HG03159 (cell line): ENCODE measurements around the gene SORBS1.

Experiments
- ATAC-seq: cut with Tn5 transposase; IDR thresholded peaks from one replicate; pipeline ENCODE4 v1.9.1; 2021; ENCODE audit warnings: mild to moderate bottlenecking, moderate library complexity; ENCODE audit not compliant: unreplicated experiment

Gene SORBS1

DNA sequence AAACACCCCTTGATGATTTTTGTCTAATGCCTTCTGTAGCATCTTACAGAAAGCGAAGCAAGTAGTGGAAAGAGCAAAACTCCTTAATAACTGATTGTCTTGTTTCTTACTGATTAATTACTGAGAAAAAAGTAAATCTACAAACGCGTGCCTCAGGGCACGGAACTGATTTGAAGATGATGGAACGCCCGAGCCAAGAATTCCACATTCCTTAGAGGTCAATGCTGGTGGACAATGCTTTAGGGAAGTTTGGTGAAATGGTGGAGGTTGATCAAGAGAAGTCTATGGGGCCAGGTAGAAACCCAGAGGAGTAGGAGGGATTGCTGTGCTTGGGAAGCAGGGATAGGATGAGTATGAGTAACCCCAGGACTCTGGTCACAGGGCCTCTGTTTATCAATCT, 5.0 kb upstream of the SORBS1 start:
- ATAC-seq: no peak

DNA sequence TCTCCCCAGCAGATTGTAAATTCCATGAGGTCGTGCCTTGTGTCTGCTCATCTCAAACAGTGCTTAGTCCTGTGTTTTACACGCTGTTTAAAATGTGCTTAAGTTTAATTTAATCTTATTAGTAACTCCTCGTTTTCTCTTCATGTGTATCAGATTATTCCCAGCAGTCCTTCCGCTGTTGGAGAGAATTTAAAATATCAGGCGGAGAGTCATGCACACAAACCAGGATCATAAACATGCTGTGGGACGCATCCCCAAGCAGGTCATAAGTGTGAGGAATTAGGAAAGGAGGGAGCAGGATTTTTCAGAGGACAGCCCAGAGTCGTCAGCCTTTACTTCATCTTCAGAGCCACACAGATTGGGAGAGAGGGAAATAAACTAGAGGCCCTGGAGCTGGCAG, 4.2 kb upstream of the SORBS1 start:
- ATAC-seq: no peak

DNA sequence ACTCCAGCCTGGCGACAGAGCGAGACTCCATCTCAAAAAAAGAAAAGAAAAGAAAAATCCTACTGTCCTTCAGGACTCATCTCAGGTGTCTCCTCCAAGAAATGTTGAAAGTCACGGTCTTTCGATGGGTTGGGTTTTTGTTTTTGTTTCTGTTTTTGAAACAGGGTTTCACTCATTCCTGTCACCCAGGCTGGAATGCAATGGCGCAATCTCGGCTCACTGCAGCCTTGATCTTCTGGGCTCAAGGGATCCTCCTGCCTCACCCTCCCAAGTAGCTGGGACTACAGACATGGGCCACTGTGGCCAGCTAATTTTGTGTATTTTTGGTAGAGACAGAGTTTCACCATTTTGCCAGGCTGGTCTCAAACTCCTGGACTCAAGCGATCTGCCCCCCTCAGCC, 3.1 kb upstream of the SORBS1 start:
- no peak for ATAC-seq

DNA sequence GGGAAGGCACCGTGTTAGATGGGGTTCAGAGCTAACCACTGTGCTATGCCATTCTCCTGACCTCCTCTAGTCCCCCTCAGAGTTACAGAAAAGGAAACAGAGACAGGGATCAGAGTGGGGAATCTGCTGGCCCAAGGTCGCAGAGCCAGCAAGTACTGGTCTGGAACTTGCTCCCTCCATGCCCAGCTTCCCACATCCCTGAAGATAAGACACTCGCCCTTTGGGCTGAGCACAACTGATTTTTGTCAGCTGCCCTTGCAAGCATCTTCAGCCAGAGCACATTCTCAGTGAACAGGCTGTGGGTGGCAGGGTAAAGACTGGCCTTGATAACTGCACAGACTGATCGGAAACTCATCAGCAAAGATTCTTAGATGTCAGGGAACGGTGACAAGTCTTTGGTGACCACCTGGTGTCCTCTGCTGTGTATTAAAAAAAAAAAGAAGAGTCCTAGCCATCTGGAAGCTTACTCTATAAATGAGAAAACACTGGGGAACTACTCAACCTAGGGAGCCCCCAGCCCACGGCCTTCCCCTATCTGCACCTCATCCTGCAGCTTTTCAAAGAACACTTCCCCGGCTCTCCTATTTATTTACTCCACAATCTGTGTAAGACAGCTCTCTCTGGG, 1.3 kb upstream of the SORBS1 start:
- ATAC-seq: no peak

DNA sequence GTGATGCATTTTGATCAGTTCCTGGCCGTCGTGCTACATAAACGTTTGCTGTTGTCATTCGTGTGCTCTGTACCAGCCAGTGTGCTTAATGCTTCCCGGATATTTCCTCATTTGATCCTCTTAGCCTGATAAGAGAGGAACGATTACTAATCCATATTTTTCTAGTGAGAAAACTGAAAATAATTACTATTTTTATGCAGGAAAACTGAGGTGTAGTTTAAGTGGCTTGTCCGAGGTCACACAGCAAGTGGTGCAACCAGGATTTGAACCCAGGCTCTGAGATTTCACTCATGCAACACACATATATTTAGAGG, 650 bp upstream of the SORBS1 start:
- ATAC-seq: no peak

DNA sequence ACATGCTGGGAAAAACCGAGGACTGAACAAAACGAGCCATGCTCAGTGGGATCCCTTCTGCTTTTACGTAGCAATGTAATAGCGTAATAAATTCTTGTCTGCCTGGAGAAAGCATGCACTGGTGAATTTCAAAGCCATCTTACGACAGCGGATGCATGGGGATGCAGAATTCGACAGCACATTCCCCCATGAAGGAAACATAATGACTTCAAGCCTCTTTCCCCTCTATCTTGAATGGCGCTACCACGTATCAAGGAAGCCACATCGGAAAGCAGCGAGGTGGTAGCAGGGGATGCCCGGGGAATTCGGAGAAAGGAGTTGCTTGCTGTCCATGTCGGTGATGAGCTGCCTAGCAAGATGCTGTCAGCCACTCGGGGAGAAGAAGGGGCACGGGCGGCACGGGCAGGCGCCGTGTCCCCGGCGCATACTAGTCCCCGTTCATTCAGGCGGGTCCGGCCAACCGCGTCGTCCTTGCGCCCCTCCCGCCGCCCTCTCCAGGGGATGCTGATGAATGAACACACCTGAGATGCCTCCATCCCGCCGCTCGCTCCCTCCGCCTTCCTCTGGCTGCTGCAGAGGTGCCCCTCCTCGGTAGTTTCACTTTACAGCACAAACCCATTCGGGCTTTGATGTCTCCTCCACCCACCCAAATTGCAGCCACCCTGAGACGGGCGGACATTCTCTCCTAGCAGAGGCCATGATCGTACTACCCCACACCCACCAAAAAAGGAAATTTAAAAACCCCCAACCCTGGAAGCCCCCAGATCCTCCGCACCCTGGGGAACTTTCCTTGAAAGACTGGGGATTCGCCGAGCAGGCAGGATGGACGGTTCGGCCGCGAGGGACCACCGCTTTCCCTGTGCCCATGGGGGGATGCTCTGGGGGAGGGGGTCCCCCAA, 644 bp downstream of the SORBS1 start:
- no peak for ATAC-seq

DNA sequence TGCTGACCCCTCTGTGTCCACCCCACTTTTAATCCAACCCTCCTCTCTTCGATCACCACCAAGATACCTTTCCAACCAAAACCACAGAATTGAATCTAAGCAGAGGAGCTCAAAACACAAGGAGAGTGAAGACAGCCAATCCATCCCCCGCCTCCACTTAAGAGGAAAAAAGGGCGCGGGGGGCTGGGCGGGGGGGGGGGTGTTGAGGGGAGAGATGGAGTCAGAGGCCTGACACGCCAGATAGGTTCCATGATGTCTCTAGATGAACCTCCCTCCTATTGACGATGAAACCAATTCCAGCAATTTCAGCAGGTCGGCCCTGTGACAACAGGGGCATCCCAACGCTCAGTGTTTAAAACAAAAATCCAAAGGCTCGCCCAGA, 1.3 kb downstream of the SORBS1 start:
- ATAC-seq: no peak

DNA sequence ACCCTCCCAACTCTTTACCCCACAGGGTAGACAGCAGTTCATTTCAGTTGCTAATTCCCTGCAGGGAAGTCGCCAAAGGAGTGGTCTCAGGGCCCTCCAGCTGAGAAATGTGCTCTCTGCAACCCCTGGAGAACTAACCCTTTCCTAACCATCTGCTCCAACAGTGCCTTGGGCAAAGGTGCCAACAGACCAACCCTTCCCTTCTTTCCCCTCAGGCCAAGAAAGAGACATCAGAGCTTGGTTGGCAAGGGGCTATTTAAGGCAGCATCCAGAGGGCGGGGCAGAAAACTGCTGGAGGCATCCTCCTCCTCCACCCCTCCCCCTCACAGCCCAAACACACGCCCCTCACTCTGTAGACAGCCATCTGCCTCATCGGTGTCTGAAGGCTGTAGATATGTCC, 1.7 kb downstream of the SORBS1 start:
- ATAC-seq: no peak

DNA sequence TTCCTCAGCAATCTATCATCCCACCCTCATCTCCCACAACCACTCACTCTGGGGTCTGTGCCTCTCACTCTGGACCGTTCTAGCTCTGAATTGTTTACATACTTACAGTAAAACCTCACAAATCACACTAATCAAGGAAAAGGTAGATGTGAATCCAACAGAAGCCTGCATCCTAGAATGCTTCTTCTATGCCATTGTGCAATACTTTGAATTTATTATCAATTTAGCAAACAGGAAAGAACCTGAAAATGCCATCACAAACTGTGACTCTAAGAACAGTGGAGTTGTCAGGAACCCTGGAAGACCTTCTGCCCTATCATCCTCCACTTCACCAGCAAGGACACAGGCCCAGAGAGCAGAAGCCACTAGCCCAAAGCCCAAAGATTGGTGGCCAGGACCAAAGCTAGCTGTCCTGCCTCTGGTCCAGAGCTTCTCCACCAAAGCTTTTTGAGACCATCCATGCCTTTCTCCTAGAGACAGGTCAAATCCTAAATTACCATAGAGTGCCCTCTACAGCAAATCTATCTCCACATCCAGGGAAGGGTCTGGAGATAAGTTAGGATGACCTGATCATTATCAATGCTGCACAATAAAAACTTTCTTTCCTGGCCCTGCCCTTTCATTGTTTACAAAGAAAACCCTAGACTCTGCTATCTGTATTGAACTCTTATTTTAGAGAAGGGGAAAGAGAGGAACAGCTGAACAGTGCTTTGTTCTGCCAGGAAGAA, 2.4 kb downstream of the SORBS1 start:
- no peak for ATAC-seq

DNA sequence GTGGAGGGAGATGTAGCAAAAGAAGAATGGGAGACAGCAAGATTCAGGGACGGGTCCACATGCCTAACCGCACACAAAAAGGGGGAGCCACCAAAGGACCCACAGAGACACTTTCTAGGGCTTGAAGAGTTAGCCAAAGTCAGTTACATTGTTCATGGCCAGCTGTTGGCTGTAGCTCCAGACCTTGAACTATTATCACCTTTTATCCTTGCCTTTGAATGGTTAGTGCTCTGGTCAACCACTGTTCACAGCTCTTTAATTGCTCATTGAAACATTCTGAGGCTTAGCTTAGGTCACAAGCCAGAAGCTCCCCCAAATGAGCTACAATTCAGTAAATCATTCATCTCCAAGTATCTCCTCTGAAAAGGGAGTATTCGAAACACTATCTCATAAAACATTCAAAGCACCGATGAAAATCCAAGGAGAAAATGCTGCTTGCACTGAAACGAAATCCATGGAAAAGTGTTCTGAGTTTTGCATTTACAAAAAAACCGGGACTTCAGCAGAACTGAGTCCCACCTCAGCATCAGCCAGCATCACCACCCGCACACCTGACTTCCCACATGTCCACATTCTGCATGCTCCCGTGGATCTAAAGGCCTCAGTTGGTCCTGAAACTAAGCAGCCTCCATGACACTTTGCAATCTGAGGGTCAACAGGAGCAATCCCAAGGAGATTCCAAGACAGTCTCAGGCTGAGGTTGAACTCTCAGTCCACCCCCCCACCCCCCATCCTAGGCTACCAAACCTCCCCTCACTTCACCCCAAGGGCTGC, 4.0 kb downstream of the SORBS1 start:
- no peak for ATAC-seq

DNA sequence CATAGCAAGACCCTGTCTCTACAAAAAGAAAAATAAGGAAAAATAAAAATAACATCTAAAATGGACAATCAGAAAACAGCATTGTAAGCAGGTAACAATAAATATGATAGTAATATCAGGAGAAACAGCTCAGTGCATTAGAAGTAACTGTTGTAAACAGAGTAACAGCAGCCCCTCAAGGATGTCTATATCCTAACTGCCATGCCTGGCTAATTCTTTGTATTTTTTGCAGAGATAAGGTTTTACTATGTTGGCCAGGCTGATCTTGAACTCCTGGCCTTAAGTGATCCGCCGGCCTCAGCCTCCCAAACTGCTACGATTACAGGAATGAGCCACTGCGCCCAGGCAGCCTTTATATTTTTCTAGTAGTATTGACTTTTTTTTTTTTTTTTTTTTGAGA, 7.5 kb downstream of the SORBS1 start:
- ATAC-seq: no peak

DNA sequence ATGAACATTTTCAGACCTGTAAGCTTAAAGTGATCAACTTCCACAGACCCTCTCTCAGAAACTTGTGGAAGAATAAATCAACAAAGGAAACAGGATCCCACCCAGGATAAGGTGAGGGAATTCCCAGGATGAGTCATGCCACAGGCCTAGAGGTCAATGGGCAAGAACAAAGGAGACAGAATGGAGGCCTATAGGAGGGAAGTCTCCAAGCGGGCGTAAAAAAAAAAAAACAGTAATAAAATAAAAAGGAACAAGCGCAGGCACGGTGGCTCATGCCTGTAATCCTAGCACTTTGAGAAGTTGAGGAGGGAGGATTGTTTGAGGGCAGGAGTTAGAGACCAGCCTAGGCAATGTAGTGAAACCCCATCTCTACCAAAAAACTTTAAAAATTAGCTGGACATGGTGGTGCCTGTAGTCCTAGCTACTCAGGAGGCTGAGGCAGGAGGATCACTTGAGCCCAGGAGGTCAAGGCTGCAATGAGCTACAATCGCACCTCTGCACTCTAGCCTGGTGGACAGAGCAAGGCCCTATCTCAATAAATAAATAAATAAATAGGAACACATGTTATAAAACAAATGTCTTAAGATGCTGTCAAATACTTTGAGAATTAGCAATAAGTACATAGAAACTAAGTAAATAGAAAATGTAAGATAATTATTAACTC, 8.4 kb downstream of the SORBS1 start:
- no peak for ATAC-seq

DNA sequence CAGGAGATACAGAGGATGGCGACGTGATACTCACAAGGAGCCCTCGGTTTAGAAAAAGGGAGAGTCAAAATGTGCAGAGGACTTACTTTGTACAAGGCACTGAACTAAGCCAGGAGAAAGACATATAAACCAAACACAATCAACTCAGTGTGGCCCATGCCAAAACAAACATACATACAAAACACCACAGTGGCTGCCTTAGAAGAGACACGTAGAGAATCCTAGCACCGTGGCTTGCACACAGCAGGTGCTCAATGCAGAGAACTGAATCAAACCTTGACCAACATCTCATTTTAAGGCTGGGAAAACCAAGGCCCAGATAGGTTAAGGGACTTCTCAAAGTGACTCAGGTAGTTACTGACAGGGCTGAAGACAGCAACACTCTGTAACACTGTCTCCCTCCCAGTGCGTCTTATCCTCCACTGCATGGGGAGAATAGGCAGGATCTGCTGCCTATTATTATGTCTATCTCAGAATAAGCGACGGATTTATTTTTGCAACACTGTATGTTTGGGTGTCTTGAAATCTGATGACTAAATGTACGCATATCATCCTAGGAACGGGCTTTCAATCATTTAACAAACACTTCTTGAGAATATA, 11.0 kb downstream of the SORBS1 start:
- no peak for ATAC-seq

DNA sequence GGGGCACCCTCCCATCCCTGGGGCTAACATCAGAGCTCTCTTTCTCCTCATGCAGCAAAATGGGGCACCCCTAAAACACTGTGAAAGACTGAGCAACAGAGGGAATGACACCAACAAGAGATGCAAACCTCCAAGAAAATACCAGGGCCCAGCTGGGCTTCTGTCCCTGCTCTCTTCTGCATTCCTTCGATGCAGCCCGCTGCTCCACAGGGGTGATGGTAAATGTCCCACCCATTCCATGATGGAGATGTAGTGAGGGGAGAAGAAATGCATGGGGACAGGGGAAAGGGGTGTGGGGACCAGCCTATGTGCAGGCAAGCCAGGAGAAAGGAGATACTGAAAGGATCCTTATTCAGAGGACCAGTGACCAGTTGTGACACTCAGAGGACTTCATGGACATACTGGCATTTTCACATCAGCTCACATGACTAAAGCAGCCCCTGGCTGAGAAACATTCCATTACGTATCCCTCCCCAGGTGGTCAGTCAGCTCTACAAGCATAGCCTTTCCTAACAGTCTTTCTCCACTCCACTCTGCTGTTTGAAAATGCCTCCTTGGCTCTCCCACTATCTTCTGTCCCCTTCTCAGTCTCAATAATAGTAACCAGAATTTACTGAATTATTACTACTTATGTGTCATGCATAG, 13.3 kb downstream of the SORBS1 start:
- ATAC-seq: no peak

DNA sequence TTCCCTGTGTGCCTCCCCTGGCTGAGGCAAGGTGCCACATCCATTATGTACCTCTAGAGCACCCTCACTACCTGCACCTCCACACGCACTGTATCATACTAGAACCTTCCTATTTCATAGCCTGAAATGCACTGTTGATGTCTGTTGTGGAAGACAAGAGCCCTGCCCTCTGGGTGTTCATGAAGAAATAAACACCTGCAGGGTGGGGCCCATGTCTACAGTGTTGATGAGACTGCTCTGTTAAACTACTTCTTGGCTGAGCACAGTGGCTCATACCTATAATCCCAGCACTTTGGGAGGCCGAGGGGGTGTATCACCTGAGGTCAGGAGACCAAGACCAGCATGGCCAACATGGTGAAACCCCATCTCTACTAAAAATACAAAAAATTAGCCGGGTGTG, 14.0 kb downstream of the SORBS1 start:
- no peak for ATAC-seq

DNA sequence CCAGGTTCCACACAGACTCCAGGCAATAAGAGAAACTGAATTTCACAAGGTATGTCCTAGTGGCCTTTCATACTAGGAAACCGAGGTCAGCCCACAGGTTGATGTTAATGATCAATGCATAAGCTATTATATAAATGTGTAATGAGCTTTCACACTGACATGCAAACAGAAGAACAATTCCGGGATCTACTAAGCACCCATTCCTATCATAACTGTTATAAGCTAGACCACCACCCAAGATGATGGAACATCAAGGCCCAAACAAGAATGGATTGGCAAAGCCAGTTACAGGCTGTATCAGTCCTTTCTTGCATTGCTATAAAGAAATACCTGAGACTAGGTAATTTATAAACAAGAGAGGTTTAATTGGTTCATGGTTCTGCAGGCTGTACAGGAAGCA, 15.2 kb downstream of the SORBS1 start:
- no peak for ATAC-seq

DNA sequence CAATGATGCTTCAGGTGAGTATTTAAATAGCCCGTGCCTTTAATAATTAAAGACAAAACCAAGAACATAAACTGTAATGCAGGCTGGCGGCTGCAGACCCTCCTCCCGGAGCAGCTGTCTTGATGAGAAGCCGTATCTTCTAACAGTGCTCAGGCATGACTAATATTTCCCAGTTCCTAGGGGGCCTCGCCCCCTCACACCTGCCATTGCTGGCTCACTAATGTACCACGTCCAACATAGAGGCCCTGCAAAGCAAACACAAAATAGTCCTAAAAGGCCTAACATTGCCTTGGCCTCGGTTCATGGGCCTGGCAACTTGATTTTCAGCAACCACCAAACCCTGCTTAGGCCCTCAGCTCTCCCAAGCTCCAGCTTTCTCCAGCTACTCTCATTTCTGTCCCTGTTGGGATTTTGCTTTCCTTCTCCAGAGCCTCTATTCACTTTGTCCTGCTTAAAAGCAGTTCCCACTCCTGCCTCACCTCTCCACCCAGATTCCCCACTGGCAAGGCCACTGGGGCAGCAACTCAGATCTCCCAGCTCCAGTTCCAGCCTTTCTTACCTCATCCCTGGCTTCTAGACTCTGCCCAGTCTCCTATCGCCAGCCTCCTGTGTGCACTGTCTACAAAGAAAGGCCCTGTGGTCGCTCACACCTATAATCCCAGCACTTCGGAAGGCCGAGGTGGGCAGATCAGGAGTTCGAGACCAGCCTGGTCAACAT, 16.2 kb downstream of the SORBS1 start:
- ATAC-seq: no peak

DNA sequence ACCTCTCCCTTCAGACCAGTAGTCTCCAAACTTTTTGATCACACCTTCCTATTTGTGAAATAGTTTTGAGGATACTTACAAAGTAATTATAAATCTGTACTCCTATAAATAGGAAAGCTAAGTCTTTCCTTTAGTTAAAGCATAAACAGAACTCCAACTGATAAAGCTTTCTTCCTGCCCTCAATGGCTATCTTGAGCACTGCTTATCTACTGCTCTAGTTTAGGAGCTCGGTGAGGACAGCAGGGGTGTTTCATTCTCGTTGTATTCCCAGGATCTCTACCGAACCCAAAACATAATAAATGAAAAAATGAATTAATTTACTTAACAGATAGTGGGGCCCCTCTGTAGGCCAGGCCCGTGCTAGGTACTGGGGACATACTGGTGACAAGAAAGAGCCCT, 17.7 kb downstream of the SORBS1 start:
- ATAC-seq: no peak

DNA sequence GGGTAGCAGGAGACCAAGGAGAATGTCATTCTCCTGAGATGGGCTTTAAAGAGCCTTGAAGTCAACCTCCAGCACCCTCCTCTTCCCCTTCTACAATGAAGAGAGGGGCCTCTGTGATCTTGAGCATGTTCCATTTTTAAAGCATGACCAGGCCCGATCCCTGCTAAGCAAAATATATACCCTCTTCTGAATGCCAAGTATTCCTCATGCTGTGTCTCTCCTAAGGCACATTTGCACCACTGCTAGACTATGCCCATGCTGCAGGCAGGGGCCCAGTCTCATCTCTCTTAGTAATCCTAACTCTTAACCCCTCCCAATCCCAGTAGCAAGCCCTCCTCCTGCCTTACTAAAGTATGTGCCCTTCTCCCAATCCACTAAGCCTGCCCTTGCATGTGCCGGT, 18.4 kb downstream of the SORBS1 start:
- ATAC-seq: no peak
